ENCODE results near the gene INTS13. TPM values are rescaled to one million over a fixed set of nuclear protein-coding genes. Genes with fewer than 3 reads are reported as not detected.
A peak's percentile ranks its signal among the peaks of the same experiment; 100 is the strongest.
"Not testable (repeated sequence)": the region's sequence is repeated elsewhere in the genome, so short reads cannot be mapped to it uniquely, and the experiment has no call there.

The INTS13 gene, protein sequence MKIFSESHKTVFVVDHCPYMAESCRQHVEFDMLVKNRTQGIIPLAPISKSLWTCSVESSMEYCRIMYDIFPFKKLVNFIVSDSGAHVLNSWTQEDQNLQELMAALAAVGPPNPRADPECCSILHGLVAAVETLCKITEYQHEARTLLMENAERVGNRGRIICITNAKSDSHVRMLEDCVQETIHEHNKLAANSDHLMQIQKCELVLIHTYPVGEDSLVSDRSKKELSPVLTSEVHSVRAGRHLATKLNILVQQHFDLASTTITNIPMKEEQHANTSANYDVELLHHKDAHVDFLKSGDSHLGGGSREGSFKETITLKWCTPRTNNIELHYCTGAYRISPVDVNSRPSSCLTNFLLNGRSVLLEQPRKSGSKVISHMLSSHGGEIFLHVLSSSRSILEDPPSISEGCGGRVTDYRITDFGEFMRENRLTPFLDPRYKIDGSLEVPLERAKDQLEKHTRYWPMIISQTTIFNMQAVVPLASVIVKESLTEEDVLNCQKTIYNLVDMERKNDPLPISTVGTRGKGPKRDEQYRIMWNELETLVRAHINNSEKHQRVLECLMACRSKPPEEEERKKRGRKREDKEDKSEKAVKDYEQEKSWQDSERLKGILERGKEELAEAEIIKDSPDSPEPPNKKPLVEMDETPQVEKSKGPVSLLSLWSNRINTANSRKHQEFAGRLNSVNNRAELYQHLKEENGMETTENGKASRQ
- total RNA-seq (2014; rRNA removed; shearing (Covaris generic)), result 99.0 and 106 TPM in 2 replicates
- polyA plus RNA-seq (2015; cell fraction: cytosol; rRNA removed), result 49.6 and 56.4 TPM in 2 replicates
- 80.1 and 115 TPM in 2 replicates for polyA plus RNA-seq (2015; cell fraction: nucleus; rRNA removed)

DNA sequence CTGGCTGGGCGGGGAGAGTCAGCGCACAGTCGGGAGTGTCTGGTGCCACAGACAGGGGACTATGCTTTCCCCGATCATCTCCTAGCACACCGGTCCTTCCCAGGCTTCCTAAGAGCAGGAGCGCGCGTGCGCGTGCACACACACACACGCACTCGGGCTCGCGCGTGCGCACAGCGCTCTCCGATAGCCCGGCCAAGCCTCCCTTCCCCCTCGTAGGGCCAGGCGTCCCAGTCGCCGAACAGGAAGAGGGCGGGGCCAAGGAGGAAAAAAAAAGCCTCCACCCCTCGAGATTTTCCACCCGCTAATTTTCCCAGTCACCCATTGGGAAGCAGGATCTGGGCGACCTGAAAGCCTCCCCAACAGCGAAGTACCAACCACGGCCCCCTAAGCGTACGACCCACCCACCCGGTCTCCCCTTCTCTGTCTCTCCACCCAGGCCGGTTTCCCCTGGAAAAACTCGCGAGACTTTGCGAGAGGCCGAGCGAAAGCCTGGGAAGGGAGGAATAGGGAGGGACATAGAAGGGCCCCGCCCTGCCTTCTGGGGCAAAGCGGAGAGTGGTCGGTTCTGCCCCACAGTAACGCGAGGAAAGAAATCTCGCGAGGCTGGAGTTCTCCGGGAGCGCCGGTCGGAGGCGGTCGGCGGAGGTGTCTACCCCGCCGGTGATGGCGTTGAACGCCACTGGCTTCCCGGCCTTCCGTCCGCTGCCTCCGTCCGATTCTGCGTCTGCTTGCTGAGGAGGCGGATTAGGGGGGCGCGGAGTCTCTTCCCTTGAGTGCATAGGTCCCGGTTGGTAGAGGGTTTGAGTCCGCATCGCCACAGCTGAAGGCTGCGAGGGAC lies at the start of gene INTS13, which contains the start of gene FGFR1OP2:
TSS of gene INTS13 (minus strand) at position 119 of the 838 bp plus-strand sequence. CDS start 1,178 bp downstream, outside the sequence.
TSS of gene FGFR1OP2 (plus strand) at position 608 of the 838 bp plus-strand sequence. CDS start 15,689 bp downstream, outside the sequence.
- peak; percentile 99 for DNase-seq (ENCODE audit: low read depth, low spot score)
- in situ Hi-C loops (cut with HindIII; ENCODE audit: low pct_unique_long_range_greater_than_20kb, low sequenced_read_pairs), result no loop called here

DNA sequence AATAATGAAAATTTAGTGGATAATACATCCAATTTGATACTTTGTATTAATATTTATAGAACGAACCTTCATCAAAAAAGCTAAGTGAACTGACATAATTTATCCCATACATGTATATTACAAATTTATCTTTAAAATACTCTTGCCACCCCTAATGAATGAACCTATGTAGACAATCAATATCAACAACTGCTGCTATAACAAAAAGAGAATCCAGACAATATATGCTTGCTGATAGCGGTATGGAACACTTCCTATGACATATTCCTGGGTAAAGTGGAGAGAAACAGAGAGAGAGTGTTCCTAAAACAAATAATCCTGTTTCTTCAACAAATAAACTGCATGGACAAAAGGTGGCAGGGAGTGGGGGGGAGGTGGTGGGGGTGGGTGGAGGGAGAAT lies 45.1 kb upstream of the INTS13 start:
- no peak for DNase-seq (ENCODE audit: low read depth, low spot score)
- in situ Hi-C loops (cut with HindIII; ENCODE audit: low pct_unique_long_range_greater_than_20kb, low sequenced_read_pairs), result no loop called here

DNA sequence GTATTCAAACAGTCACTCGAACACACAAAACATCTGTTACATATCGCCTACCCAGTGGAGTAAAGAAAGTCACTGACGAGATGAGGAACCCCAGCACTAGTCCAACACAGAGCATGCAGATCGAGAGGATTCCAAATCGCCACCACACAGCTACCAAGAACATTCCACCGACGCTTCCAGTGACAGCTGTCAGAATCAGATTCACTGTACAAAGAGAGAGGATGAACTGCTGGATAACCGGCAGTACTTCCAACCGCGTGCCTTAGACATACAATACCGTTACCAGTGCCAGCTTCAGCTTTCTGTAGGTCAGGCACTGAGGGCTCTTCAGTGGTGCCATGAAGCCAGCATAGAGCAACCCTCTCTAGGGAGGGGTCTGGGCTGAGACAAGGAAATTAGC lies 42.0 kb upstream of the INTS13 start:
- in situ Hi-C loops (cut with HindIII; ENCODE audit: low pct_unique_long_range_greater_than_20kb, low sequenced_read_pairs), result no loop called here
- DNase-seq (ENCODE audit: low read depth, low spot score), result no peak

DNA sequence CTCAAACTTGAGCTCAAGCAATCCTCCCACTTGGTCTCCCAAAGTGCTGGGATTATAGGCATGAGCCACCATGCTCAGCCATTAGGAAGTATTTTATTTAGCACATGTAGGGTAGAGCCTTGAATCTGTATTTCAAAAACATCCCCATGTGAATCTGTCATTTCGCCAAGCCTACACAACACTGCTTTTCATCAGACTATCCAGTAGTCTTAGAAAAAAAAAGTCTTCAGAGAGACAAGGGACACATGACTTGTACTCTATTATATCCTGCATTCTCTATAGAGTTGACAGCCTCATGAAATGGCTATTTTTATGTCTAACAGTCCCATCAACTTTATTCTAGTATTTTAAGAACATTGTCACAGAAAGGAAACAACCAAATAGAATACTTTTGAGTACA lies 41.0 kb upstream of the INTS13 start:
- DNase-seq (ENCODE audit: low read depth, low spot score), result peak; percentile 28
- in situ Hi-C loops (cut with HindIII; ENCODE audit: low pct_unique_long_range_greater_than_20kb, low sequenced_read_pairs), result no loop called here

DNA sequence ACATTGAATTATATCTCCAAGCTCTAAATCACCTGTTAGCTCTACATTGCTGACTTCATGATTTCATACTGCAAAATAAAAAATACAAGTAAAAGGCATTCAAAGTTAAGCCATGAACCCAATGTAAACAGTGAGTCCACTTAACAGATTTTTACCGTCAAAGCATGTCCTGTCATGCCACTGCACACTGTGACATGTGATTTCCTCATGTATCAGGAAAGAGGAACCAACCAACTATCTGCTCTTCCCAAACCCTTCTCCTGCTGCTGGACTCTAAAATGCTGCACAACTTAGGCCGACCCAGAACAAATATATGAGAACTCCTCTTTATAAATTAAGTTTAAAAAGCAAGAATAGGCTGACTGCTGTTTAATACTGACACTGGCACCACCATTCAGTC lies 38.9 kb upstream of the INTS13 start:
- in situ Hi-C loops (cut with HindIII; ENCODE audit: low pct_unique_long_range_greater_than_20kb, low sequenced_read_pairs), result no loop called here
- no peak for DNase-seq (ENCODE audit: low read depth, low spot score)

DNA sequence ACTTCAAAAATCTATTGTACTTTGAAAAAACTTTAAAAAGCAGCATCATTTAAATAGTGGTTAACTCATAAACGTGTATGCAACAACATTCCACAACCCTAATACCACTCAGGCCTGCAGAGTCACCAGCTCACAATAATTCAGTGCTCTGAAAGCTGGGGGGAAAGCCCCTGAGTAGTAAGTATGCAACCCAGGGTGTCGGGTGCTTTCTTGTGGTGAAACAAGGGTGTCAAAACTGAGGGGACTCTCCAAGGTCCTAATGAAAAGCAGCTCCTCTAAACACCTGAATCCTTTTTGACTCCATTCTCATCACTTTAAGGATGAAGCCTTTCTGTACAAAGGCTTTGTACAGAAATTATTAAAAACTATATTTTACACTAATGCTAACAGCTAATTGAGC lies 34.2 kb upstream of the INTS13 start:
- in situ Hi-C loops (cut with HindIII; ENCODE audit: low pct_unique_long_range_greater_than_20kb, low sequenced_read_pairs), result no loop called here
- no peak for DNase-seq (ENCODE audit: low read depth, low spot score)

DNA sequence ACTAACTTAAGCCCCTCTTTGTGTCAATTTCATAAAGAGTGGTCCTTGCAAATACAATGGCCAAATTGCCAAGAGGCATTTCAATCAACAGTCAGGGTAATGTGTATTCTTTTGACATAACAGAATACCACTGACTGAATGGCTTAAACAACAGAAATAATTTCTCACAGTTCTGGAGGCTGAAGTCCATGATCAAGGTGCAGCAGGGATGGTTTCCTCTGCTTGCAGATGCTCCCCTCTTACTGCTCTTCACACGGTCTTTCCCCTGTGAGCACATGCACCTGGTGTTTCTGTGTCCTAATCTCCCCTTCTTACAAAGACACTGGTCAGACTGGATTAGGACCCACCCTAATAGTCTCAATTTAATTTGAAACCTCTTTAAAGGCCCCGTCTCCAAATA lies 32.4 kb upstream of the INTS13 start:
- DNase-seq (ENCODE audit: low read depth, low spot score), result no peak
- in situ Hi-C loops (cut with HindIII; ENCODE audit: low pct_unique_long_range_greater_than_20kb, low sequenced_read_pairs), result no loop called here

DNA sequence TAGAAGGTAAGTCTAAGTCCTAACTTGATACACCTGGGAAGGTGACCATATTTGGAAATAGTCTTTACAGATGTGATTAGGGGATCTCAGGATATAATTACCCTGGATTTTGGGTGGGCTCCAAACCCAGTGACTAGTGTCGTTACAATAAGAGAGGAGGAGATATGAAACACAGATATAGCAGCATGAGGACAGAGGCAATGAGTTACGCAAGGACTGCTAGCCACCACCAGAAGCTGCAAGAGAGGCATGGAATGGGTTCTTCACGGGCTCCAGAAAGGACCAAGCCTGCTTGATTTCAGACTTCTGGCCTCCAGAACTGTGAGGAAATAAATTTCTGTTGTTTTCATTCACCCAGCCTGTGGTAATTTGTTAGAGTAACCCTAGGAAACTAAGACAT lies 29.1 kb upstream of the INTS13 start:
- no peak for DNase-seq (ENCODE audit: low read depth, low spot score)
- in situ Hi-C loops (cut with HindIII; ENCODE audit: low pct_unique_long_range_greater_than_20kb, low sequenced_read_pairs), result no loop called here

DNA sequence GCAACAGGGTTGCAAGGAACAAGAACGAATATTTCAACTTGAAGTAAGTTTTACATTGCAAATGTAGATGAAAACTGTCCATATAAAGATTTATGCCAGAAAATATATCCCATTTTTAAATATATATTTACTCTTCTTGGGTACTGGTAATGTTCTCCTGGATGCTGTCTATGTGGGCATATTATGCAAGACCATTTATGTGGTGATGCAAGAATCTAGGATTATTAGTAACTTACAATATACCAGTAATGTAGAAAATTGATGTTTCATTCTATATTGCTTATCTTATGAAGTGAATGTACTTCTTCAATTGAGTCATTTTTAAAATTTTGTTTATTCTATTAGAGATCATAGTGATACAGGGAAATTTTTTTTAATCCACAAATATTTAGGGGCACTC lies 25.6 kb upstream of the INTS13 start:
- no peak for DNase-seq (ENCODE audit: low read depth, low spot score)
- in situ Hi-C loops (cut with HindIII; ENCODE audit: low pct_unique_long_range_greater_than_20kb, low sequenced_read_pairs), result no loop called here

DNA sequence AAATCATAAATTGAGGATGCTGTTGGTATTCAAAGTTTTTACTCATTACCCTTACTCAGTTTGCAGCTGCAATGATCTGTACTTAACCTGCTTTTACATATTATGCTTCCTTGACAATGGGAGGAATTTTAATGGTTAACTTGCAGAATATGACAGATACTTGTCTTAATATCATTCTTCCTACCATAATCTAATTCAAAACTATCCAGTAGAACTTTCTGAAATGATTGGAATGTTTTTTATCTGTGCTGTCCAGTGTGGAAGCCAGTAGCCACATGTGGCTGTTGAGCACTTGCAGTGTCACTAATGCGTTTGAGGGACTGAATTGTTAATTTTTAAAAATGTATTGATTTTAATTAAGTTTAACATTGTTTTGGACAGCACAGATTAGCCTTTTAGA lies 24.0 kb upstream of the INTS13 start:
- in situ Hi-C loops (cut with HindIII; ENCODE audit: low pct_unique_long_range_greater_than_20kb, low sequenced_read_pairs), result no loop called here
- no peak for DNase-seq (ENCODE audit: low read depth, low spot score)

DNA sequence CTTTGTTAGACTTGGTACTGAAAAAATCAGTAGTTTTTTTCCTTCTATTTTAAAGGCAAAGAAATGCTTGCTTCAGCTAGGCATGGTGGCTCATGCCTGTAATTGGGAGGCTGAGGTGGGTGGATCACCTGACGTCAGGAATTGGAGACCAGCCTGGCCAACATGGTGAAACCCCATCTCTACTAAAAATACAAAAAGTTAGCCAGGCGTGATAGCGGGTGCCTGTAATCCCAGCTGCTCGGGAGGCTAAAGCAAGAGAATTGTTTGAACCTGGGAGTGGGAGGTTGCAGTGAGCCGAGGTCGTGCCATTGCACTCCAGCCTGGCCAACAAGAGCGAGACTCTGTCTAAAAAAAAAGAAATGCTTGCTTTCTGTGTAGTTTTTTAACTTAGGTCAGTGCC lies 23.6 kb upstream of the INTS13 start:
- in situ Hi-C loops (cut with HindIII; ENCODE audit: low pct_unique_long_range_greater_than_20kb, low sequenced_read_pairs); DNase-seq (ENCODE audit: low read depth, low spot score): not testable (repeated sequence)

DNA sequence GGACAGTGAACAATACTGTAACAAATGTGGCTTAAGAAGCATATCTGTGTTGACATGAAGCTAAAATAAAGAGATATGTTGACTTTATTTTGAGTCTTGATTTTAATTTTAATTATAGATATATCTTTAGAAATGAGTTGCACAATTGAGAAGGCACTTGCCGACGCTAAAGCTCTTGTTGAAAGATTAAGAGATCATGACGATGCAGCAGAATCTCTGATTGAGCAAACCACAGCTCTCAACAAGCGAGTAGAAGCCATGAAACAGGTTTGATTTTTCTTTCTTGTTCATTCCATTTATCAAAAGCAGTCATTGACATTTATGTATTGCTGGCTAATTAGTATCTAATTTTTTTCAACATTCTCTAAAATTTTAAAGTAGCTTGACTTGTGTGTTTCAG lies 16.2 kb upstream of the INTS13 start:
- DNase-seq (ENCODE audit: low read depth, low spot score), result no peak
- in situ Hi-C loops (cut with HindIII; ENCODE audit: low pct_unique_long_range_greater_than_20kb, low sequenced_read_pairs), result no loop called here

DNA sequence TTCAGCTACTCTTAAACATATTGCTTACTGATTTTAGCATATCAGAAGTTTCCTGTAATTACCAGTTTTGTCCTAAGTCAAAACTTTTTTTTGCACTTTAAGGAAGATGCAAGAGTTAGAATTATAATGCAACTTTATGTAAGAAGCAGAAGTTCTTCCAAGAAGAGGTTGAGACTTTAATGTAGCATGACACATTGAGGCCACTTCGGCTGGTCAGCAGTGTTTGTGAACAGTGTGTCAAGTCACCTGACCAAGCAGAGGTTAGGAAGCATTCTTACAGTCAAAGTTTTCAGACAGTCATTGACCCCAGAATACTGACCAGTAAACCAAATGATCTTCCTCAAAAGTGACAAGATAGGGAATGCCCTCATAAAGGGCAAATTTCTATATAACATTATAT lies 15.7 kb upstream of the INTS13 start:
- DNase-seq (ENCODE audit: low read depth, low spot score), result peak; percentile 19
- in situ Hi-C loops (cut with HindIII; ENCODE audit: low pct_unique_long_range_greater_than_20kb, low sequenced_read_pairs), result no loop called here

DNA sequence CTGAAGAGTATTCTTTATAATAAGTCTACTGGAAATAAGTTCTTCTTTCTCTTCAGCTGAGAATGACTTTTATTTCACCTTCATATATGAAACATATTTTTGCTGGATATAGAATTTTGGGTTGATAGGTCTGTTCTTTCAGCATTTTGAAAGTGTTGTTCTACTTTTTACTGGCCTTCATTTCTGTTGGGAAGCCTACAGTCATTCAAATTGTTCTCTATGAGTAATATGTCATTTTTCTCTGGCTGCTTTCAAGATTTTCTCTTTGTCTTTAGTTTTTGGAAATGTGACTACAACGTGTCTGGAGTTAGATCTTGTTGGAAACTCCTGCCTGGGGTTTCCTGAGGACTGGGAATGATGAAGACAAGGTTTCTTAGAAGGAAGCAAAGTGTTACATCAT lies 10.5 kb upstream of the INTS13 start:
- in situ Hi-C loops (cut with HindIII; ENCODE audit: low pct_unique_long_range_greater_than_20kb, low sequenced_read_pairs), result no loop called here
- no peak for DNase-seq (ENCODE audit: low read depth, low spot score)

DNA sequence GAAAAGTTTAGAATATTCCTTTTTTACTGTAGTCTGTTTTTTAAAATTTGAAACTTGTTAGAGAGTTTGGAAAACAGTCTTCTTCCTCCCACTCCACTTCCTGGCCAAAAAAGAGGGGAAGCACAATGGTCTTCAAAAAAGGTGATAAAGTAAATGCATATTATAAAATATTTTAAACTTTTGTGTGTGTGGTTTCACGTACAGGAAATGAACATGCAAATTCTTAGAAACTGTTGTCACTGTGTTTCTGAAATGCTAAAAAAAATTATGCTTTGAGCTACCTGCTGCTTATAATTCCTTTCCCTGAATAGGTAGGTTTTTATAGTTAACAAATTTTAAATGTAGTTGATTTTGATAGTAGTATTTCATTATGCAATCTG lies 3.4 kb upstream of the INTS13 start:
- in situ Hi-C loops (cut with HindIII; ENCODE audit: low pct_unique_long_range_greater_than_20kb, low sequenced_read_pairs), result no loop called here
- DNase-seq (ENCODE audit: low read depth, low spot score), result no peak

DNA sequence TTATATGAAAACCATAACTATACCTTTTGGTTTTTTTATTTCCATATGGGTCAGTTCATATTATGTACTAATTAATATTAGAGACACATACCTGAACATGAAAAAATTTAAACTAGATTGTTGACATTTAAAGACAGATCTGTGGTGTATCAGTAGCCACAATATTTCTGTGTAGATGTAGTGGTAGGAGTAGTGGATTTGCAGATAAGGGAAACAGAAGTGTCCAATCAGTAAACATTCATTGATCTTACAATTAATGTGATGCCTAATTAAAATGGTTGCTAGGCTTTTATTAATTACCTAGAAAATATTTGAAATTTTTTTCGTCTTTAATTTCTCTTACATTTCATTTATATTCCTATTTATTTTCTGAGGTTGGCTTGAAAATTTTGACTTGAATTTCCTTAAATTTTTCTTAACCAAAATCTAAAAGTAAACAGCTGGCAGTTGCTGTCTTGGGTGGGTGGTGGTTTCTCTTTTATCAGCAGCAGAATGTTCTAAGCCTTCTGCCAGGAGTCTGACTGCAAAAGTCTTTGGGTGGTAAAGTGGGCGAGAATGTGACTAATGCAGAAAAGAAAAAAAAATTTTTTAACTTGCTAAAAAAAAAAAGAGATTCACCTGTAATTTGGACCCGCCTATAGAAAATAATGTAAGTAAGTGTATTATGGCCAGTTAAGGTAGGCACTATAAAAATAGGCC lies 2.9 kb upstream of the INTS13 start:
- in situ Hi-C loops (cut with HindIII; ENCODE audit: low pct_unique_long_range_greater_than_20kb, low sequenced_read_pairs), result no loop called here
- no peak for DNase-seq (ENCODE audit: low read depth, low spot score)

DNA sequence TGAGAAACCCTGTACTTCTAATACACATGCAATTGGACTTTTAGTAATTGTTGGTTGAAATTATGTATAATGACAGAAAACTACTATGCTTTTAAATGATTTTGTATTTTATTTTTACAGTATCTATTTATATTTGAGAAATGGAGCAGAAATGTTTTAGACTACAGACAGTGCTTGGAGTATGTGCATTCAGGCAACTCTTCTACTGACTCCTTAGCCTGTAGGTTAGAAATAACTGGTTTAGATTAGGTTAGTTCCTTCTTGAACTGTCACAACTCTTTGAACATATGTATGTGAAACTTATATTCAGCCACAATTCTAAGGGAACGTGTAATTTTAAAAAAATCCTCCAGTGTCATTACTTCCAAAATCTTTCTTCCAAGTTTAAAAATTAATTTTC lies 2.2 kb upstream of the INTS13 start:
- no peak for DNase-seq (ENCODE audit: low read depth, low spot score)
- in situ Hi-C loops (cut with HindIII; ENCODE audit: low pct_unique_long_range_greater_than_20kb, low sequenced_read_pairs), result no loop called here
